OCI-LY3 (cell line): Measurements from ENCODE around the gene ITGA6.
"Not testable (repeated sequence)": the region's sequence is repeated elsewhere in the genome, so short reads cannot be mapped to it uniquely, and the experiment has no call there.

Source experiments
- H2AFZ ChIP-seq: fragments of 200-600, 300-600 bp; shearing (Covaris generic); 2 replicates; pipeline ENCODE4 v1.6.0; 2014; ENCODE audit warnings: antibody characterized with exemption, low read depth, low read length
- H3K27ac ChIP-seq: fragments of 200-600, 300-600 bp; sonication (generic); 2 replicates; pipeline ENCODE4 v1.5.1; 2014; ENCODE audit warnings: mild to moderate bottlenecking, low read length, moderate library complexity, mixed read lengths
- H3K27me3 ChIP-seq: fragments of 200-600, 300-600 bp; sonication (generic); 2 replicates; pipeline ENCODE4 v1.6.1; 2014; ENCODE audit warnings: low read depth, low read length, mixed read lengths
- H3K36me3 ChIP-seq: fragments of 200-600, 300-600 bp; sonication (generic); replicated peaks from 2 replicates; pipeline ENCODE3; 2014; ENCODE audit warnings: low read depth, low read length, mixed read lengths
- H3K4me1 ChIP-seq: fragments of 300-600, 200-600 bp; sonication (generic); 2 replicates; pipeline ENCODE4 v1.6.1; 2014; ENCODE audit warnings: low read length, mixed read lengths
- H3K4me2 ChIP-seq: fragments of 200-600, 300-600 bp; sonication (generic); 2 replicates; pipeline ENCODE4 v1.6.1; 2014; ENCODE audit warnings: low read length, mixed read lengths
- H3K4me3 ChIP-seq: fragments of 300-600, 200-600 bp; sonication (generic); 2 replicates; pipeline ENCODE4 v1.5.1; 2014; ENCODE audit warnings: antibody characterized with exemption, mild to moderate bottlenecking, low read length, moderate library complexity
- H3K79me2 ChIP-seq: fragments of 300-600, 200-600 bp; shearing (Covaris generic); 2 replicates; pipeline ENCODE4 v1.6.1; 2014; ENCODE audit warnings: mild to moderate bottlenecking, low read length, mixed read lengths
- H3K9ac ChIP-seq: fragments of 300-600, 200-600 bp; shearing (Covaris generic); 2 replicates; pipeline ENCODE4 v1.6.0; 2014; ENCODE audit warnings: mild to moderate bottlenecking, low read length, moderate library complexity
- H3K9me3 ChIP-seq: fragments of 200-600, 300-600 bp; shearing (Covaris generic); 2 replicates; pipeline ENCODE4 v1.6.1; 2014; ENCODE audit warnings: low read length, mixed read lengths; ENCODE audit not compliant: insufficient read depth
- H4K20me1 ChIP-seq: fragments of 200-600, 300-600 bp; sonication (generic); 2 replicates; pipeline ENCODE4 v1.6.1; 2016; ENCODE audit warnings: low read length, mixed read lengths; ENCODE audit not compliant: insufficient read depth
- EZH2phosphoT487 ChIP-seq: fragments of 200-600 bp; shearing (Covaris generic); IDR thresholded peaks from 2 replicates; pipeline ENCODE4 v1.6.1; 2018; ENCODE audit warnings: antibody characterized with exemption, mixed run types, low read depth
- TF ChIP-seq, protein P1 (sequence below): fragments of 200-600, 300-600 bp; sonication (generic); IDR thresholded peaks from 2 replicates; pipeline ENCODE4 v1.5.1; 2014; ENCODE audit warnings: antibody characterized with exemption, low read length, low read depth

Gene ITGA6

DNA sequence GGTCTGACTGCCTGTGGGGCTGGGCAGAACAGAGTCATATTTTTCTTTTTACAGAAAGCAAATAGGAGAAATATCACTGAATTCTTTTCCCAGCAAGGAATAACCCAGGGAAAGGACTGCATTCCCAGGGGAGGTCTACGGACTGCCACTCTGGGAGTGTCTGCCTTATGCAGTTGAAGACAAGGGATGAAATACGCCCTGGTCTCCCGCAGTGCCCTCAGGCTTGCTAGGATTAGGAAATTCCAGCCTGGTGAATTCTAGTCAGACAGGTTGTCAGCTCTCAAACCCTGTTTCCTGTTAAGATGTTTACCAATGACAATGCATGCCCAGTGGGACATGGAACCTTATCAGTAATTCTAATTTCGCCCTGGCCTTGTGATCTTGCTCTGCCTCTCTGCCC lies 98.2 kb downstream of the ITGA6 start:
- H3K9ac ChIP-seq, result no peak overlapping the region
- no peak overlapping the region for H3K4me3 ChIP-seq
- H2AFZ ChIP-seq, result no peak overlapping the region
- H3K4me2 ChIP-seq, result no peak overlapping the region
- H3K9me3 ChIP-seq, result no peaks in the 10 kb centered on the region
- no peaks in the 10 kb centered on the region for H3K27me3 ChIP-seq
- no peaks in the 10 kb centered on the region for H4K20me1 ChIP-seq
- H3K4me1 ChIP-seq, result no peaks in the 10 kb centered on the region
- H3K27ac ChIP-seq, result no peak overlapping the region
- TF ChIP-seq, protein P1, sequence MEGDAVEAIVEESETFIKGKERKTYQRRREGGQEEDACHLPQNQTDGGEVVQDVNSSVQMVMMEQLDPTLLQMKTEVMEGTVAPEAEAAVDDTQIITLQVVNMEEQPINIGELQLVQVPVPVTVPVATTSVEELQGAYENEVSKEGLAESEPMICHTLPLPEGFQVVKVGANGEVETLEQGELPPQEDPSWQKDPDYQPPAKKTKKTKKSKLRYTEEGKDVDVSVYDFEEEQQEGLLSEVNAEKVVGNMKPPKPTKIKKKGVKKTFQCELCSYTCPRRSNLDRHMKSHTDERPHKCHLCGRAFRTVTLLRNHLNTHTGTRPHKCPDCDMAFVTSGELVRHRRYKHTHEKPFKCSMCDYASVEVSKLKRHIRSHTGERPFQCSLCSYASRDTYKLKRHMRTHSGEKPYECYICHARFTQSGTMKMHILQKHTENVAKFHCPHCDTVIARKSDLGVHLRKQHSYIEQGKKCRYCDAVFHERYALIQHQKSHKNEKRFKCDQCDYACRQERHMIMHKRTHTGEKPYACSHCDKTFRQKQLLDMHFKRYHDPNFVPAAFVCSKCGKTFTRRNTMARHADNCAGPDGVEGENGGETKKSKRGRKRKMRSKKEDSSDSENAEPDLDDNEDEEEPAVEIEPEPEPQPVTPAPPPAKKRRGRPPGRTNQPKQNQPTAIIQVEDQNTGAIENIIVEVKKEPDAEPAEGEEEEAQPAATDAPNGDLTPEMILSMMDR, result no peak
- no peak for TF ChIP-seq EZH2phosphoT487
- H3K79me2 ChIP-seq, result no peaks in the 10 kb centered on the region
- H3K36me3 ChIP-seq, result no peaks in the 10 kb centered on the region

GRCh38 chr2:172531309-172531708 lies 103.9 kb downstream of the ITGA6 start:
- H3K27ac ChIP-seq, result no peak overlapping the region
- H3K9me3 ChIP-seq, result peaks cover 18% of the 10 kb centered on the region; the same call in 1 of the 2 replicates
- H3K4me3 ChIP-seq, result no peak overlapping the region
- no peaks in the 10 kb centered on the region for H4K20me1 ChIP-seq
- no peaks in the 10 kb centered on the region for H3K27me3 ChIP-seq
- H3K4me2 ChIP-seq, result no peak overlapping the region
- H2AFZ ChIP-seq, result no peak overlapping the region
- TF ChIP-seq, protein P1, result no peak
- no peak for TF ChIP-seq EZH2phosphoT487
- H3K4me1 ChIP-seq, result no peaks in the 10 kb centered on the region
- H3K79me2 ChIP-seq, result no peaks in the 10 kb centered on the region
- H3K36me3 ChIP-seq, result no peaks in the 10 kb centered on the region
- H3K9ac ChIP-seq, result no peak overlapping the region

- not testable (repeated sequence) for H3K27ac ChIP-seq, H3K9ac ChIP-seq, H3K79me2 ChIP-seq, H4K20me1 ChIP-seq, H3K4me3 ChIP-seq, H3K4me2 ChIP-seq, H3K4me1 ChIP-seq, H3K36me3 ChIP-seq, H2AFZ ChIP-seq, H3K27me3 ChIP-seq
- peaks cover 18% of the 10 kb centered on the region; the same call in 1 of the 2 replicates for H3K9me3 ChIP-seq
Observed at GRCh38 chr2:172532461-172532860, 105.1 kb downstream of the ITGA6 start.

DNA sequence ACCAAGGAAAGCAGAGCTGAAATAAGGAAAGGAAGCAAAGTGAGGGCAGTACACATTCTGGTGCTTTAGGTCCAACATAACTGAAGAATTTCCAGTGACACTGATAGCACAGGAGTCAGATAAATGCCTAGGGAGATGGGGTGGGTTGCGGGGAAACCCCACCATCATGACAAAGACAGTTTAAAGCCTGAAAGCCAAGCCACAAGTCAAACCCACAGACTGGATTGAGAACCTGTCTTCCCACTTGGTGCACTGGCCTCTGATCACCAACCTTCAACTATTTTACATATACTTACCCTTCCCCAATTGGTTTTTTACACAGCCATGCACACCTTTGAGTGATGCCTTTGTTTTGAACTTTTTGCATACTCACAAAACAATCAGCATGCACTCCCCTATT lies 106.3 kb downstream of the ITGA6 start:
- H3K4me3 ChIP-seq, result no peak overlapping the region
- H3K27me3 ChIP-seq, result no peaks in the 10 kb centered on the region
- TF ChIP-seq EZH2phosphoT487, result no peak
- TF ChIP-seq, protein P1, result no peak
- no peaks in the 10 kb centered on the region for H3K36me3 ChIP-seq
- no peaks in the 10 kb centered on the region for H4K20me1 ChIP-seq
- no peak overlapping the region for H3K9ac ChIP-seq
- no peaks in the 10 kb centered on the region for H3K4me1 ChIP-seq
- no peaks in the 10 kb centered on the region for H3K79me2 ChIP-seq
- H2AFZ ChIP-seq, result no peak overlapping the region
- peaks cover 18% of the 10 kb centered on the region; the same call in 1 of the 2 replicates for H3K9me3 ChIP-seq
- H3K27ac ChIP-seq, result no peak overlapping the region
- H3K4me2 ChIP-seq, result no peak overlapping the region

DNA sequence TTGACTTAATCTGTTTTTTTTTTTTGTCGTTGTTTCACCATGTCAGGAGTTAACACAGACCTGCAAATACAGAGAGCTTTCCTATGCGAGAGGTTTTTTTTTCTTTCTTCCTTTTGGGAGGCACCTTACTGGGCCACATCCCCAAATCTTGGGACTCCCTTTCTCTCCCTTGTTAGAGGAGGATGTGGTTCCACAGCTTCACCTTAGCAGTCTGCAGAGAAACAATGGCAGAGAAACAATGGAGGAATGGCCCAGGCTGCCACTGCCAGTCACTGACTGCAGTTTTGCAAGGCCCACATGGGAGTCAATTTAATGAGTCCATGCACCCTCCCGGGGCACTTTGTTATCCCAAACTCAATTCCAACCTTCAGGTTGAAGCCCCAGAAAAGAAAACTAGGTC lies 107.7 kb downstream of the ITGA6 start:
- H3K4me1 ChIP-seq, result no peaks in the 10 kb centered on the region
- H3K4me3 ChIP-seq, result no peak overlapping the region
- no peak overlapping the region for H3K27ac ChIP-seq
- H3K4me2 ChIP-seq, result no peak overlapping the region
- no peaks in the 10 kb centered on the region for H3K36me3 ChIP-seq
- peaks cover 18% of the 10 kb centered on the region; the same call in 1 of the 2 replicates for H3K9me3 ChIP-seq
- no peaks in the 10 kb centered on the region for H4K20me1 ChIP-seq
- TF ChIP-seq EZH2phosphoT487, result no peak
- TF ChIP-seq, protein P1, result no peak
- no peaks in the 10 kb centered on the region for H3K27me3 ChIP-seq
- no peak overlapping the region for H2AFZ ChIP-seq
- H3K9ac ChIP-seq, result no peak overlapping the region
- no peaks in the 10 kb centered on the region for H3K79me2 ChIP-seq

GRCh38 chr2:172537851-172538250 lies 110.5 kb downstream of the ITGA6 start:
- peaks cover 17% of the 10 kb centered on the region; the same call in 1 of the 2 replicates for H3K9me3 ChIP-seq
- not testable (repeated sequence) for H3K4me3 ChIP-seq, H4K20me1 ChIP-seq, H3K27ac ChIP-seq, H3K4me2 ChIP-seq, H2AFZ ChIP-seq, H3K36me3 ChIP-seq, H3K4me1 ChIP-seq, H3K79me2 ChIP-seq, H3K27me3 ChIP-seq, H3K9ac ChIP-seq
